Peyer's patch (tissue), 4 donors: ENCODE data around the gene HTR6.

Source experiments
- CTCF ChIP-seq, 6 experiments: fragments of 450-650 bp in 4 of 6; fragments of 200-600 bp in 2 of 6; sonication (generic) in 1 of 6; IDR thresholded peaks; one replicate each; pipeline ENCODE4 v1.5.1; 2017 to 2019; ENCODE audit warnings: antibody characterized with exemption in 6 of 6, mild to moderate bottlenecking in 3 of 6, moderate library complexity in 1 of 6
- POLR2A ChIP-seq, 2 donors: fragments of 450-650 bp; IDR thresholded peaks; one replicate each; pipeline ENCODE4 v1.5.1; 2017; ENCODE audit warnings: antibody characterized with exemption in 2 of 2, mild to moderate bottlenecking in 2 of 2, moderate library complexity in 2 of 2

DNA sequence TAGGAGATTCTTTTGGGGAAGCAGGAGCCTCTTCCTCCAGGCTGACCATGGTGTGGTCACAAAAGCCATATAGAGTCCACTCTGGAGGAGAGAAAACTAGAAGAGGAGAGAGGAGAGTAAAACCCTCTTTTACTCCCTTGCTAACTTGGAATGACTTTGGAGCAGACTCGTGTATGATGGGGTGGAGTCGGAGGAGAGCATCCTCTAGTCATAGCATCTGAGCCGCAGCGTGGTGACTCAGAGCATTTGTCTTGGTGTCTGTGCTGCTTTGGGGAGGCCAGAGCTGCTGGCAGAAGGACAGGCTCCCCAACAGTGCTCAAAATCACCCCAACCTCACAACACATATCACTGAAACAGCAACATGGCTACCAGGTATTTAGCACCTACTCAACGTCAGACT is 11.1 kb downstream of the HTR6 start:
- TF ChIP-seq CTCF (IDR thresholded peaks at IDR 0.05) (no peak), POLR2A (IDR thresholded peaks at IDR 0.05) (no peak)
